HepG2 (cell line): ENCODE measurements around the gene RRAD. TPM values are rescaled to one million over a fixed set of nuclear protein-coding genes. Genes with fewer than 3 reads are reported as not detected.
A peak's percentile ranks its signal among the peaks of the same experiment; 100 is the strongest.

Experiments used
- FOXC1 ChIP-seq: sonication (generic); formaldehyde crosslinking; IDR thresholded peaks from 2 replicates; pipeline ENCODE4 v1.8.0; 2022; ENCODE audit warnings: mild to moderate bottlenecking, missing genetic modification reagents, borderline replicate concordance
- HNF4G ChIP-seq, 2 experiments: sonication (generic) in 1 of 2; formaldehyde crosslinking in 1 of 2; IDR thresholded peaks; 2 replicates each; pipeline versions ENCODE4 v1.4.0 to v1.6.1; 2011 to 2020; ENCODE audit warnings: borderline replicate concordance in 2 of 2, low read depth in 2 of 2, mild to moderate bottlenecking in 2 of 2, low read length in 1 of 2, missing genetic modification reagents in 1 of 2, moderate library complexity in 1 of 2
- RAD21 ChIP-seq: fragments of 450-650 bp; formaldehyde crosslinking; IDR thresholded peaks from 2 replicates; pipeline ENCODE4 v1.5.0; 2020; ENCODE audit warnings: mild to moderate bottlenecking
- ZC3H4 ChIP-seq: sonication (generic); formaldehyde crosslinking; IDR thresholded peaks from 2 replicates; pipeline ENCODE4 v1.4.0; 2020; ENCODE audit warnings: missing genetic modification reagents, borderline replicate concordance
- ZFP37 ChIP-seq: sonication (generic); formaldehyde crosslinking; IDR thresholded peaks from 2 replicates; pipeline ENCODE4 v1.4.0; 2020; ENCODE audit warnings: missing genetic modification reagents, borderline replicate concordance
- ZNF460 ChIP-seq: sonication (generic); formaldehyde crosslinking; IDR thresholded peaks from 2 replicates; pipeline ENCODE4 v1.5.1; 2020; ENCODE audit warnings: missing genetic modification reagents, mild to moderate bottlenecking, borderline replicate concordance
- ZSCAN9 ChIP-seq: IDR thresholded peaks from 2 replicates; pipeline ENCODE4 v1.6.1; 2016; ENCODE audit warnings: borderline replicate concordance
- polyA plus RNA-seq, 8 experiments: library from polyadenylated mRNA; depleted of rRNA in 3 of 8; stranded (reverse) in 7 of 8; unstranded in 1 of 8; fragments of >200 nt; fragmentation: Illumina TruSeq in 4 of 8; extraction: Trizol in 4 of 8; gene quantifications; 2 replicates each; pipeline versions ENCODE4 v1.2.1 to v1.2.3, GENCODE V29; 2011 to 2016; ENCODE audit warnings: low read depth in 4 of 8, missing spikeins in 1 of 8, mixed read lengths in 1 of 8; ENCODE audit not compliant: insufficient read depth in 1 of 8
- total RNA-seq, 5 experiments: library from RNA; depleted of rRNA; stranded (reverse); fragments of >200 nt; fragmentation: Illumina TruSeq; extraction: Trizol; gene quantifications; 2 replicates each; pipeline ENCODE4 v1.2.3, GENCODE V29; 2016; ENCODE audit warnings: low read depth in 1 of 5
- TF ChIP-seq, protein P1 (sequence below): IDR thresholded peaks from 2 replicates; pipeline ENCODE4 v1.6.1; 2012; ENCODE audit warnings: low read depth, low read length, improper control_type of control experiment
- TF ChIP-seq, protein P2 (sequence below): sonication (generic); formaldehyde crosslinking; IDR thresholded peaks from 2 replicates; pipeline ENCODE4 v1.5.0; 2020; ENCODE audit warnings: mild to moderate bottlenecking, missing genetic modification reagents
- TF ChIP-seq, protein P3 (sequence below): sonication (generic); formaldehyde crosslinking; IDR thresholded peaks from 2 replicates; pipeline ENCODE4 v1.4.0; 2020; ENCODE audit warnings: mild to moderate bottlenecking, missing genetic modification reagents
- TF ChIP-seq, protein P4 (sequence below): sonication (generic); formaldehyde crosslinking; IDR thresholded peaks from 2 replicates; pipeline ENCODE4 v1.5.1; 2020; ENCODE audit warnings: missing genetic modification reagents, mild to moderate bottlenecking, borderline replicate concordance

RRAD gene
- total and polyA plus RNA-seq, 2 of the 13 experiments (the other 11 are each of a cell fraction or from before 2014, with no cell fraction given), result 0.80 to 1.1 TPM

DNA sequence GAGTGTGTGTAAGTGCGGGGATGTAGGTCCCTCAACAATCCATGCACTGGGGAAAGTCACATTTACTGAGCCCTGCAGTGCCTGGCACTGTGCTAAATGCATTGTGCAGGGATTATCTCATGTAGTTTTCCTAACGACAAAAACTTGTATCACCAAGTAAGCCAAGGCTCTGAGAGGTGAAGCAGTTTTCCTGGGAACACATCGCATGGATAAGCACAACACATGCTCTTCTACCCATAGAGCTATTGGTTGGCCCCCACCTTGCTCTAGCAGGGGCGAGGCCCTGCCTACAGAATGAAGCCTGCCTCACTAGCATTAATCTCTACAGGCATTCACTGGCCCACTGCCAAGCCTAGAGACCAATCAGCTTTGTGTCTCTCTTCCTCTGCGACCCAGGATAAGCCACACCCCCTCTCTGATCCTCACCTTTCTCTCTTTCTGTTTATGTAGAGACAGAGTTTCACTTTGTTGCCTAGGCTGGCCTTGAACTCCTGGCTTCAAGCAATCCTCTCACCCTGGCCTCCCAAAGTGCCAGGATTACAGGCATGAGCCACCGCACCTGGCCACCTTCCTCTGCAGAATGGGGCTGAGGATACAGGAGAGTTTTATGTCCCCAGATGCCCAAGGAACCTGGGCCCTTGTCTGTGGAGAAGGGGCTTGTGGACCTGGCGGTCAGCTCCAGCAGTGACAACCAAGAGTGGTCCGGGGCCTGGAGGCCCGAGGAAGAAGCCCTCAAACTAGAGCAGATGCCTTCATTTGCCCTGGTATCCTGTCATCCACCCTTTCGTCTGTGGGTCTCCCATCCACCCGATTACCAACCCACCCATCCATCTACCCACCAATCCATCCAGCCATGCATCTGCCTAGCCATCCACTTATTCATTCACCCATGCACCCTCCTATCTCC is 19.4 kb downstream of the RRAD start (continued):
- no peak for TF ChIP-seq RAD21 (CRISPR knock-in tag)
- no peak; the same call in 1 of the 2 replicates for TF ChIP-seq ZSCAN9 (CRISPR knock-in tag)
- no peak for TF ChIP-seq ZFP37
- TF ChIP-seq, protein P1, sequence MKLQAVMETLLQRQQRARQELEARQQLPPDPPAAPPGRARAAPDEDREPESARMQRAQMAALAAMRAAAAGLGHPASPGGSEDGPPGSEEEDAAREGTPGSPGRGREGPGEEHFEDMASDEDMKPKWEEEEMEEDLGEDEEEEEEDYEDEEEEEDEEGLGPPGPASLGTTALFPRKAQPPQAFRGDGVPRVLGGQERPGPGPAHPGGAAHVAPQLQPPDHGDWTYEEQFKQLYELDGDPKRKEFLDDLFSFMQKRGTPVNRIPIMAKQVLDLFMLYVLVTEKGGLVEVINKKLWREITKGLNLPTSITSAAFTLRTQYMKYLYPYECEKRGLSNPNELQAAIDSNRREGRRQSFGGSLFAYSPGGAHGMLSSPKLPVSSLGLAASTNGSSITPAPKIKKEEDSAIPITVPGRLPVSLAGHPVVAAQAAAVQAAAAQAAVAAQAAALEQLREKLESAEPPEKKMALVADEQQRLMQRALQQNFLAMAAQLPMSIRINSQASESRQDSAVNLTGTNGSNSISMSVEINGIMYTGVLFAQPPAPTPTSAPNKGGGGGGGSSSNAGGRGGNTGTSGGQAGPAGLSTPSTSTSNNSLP, result no peak
- TF ChIP-seq, protein P2, sequence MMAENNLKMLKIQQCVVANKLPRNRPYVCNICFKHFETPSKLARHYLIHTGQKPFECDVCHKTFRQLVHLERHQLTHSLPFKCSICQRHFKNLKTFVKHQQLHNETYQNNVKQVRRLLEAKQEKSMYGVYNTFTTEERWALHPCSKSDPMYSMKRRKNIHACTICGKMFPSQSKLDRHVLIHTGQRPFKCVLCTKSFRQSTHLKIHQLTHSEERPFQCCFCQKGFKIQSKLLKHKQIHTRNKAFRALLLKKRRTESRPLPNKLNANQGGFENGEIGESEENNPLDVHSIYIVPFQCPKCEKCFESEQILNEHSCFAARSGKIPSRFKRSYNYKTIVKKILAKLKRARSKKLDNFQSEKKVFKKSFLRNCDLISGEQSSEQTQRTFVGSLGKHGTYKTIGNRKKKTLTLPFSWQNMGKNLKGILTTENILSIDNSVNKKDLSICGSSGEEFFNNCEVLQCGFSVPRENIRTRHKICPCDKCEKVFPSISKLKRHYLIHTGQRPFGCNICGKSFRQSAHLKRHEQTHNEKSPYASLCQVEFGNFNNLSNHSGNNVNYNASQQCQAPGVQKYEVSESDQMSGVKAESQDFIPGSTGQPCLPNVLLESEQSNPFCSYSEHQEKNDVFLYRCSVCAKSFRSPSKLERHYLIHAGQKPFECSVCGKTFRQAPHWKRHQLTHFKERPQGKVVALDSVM (CRISPR knock-in tag), result peak; percentile 100
- TF ChIP-seq ZNF460 (CRISPR knock-in tag), result no peak; the same call in 1 of the 2 replicates
- TF ChIP-seq, protein P3, sequence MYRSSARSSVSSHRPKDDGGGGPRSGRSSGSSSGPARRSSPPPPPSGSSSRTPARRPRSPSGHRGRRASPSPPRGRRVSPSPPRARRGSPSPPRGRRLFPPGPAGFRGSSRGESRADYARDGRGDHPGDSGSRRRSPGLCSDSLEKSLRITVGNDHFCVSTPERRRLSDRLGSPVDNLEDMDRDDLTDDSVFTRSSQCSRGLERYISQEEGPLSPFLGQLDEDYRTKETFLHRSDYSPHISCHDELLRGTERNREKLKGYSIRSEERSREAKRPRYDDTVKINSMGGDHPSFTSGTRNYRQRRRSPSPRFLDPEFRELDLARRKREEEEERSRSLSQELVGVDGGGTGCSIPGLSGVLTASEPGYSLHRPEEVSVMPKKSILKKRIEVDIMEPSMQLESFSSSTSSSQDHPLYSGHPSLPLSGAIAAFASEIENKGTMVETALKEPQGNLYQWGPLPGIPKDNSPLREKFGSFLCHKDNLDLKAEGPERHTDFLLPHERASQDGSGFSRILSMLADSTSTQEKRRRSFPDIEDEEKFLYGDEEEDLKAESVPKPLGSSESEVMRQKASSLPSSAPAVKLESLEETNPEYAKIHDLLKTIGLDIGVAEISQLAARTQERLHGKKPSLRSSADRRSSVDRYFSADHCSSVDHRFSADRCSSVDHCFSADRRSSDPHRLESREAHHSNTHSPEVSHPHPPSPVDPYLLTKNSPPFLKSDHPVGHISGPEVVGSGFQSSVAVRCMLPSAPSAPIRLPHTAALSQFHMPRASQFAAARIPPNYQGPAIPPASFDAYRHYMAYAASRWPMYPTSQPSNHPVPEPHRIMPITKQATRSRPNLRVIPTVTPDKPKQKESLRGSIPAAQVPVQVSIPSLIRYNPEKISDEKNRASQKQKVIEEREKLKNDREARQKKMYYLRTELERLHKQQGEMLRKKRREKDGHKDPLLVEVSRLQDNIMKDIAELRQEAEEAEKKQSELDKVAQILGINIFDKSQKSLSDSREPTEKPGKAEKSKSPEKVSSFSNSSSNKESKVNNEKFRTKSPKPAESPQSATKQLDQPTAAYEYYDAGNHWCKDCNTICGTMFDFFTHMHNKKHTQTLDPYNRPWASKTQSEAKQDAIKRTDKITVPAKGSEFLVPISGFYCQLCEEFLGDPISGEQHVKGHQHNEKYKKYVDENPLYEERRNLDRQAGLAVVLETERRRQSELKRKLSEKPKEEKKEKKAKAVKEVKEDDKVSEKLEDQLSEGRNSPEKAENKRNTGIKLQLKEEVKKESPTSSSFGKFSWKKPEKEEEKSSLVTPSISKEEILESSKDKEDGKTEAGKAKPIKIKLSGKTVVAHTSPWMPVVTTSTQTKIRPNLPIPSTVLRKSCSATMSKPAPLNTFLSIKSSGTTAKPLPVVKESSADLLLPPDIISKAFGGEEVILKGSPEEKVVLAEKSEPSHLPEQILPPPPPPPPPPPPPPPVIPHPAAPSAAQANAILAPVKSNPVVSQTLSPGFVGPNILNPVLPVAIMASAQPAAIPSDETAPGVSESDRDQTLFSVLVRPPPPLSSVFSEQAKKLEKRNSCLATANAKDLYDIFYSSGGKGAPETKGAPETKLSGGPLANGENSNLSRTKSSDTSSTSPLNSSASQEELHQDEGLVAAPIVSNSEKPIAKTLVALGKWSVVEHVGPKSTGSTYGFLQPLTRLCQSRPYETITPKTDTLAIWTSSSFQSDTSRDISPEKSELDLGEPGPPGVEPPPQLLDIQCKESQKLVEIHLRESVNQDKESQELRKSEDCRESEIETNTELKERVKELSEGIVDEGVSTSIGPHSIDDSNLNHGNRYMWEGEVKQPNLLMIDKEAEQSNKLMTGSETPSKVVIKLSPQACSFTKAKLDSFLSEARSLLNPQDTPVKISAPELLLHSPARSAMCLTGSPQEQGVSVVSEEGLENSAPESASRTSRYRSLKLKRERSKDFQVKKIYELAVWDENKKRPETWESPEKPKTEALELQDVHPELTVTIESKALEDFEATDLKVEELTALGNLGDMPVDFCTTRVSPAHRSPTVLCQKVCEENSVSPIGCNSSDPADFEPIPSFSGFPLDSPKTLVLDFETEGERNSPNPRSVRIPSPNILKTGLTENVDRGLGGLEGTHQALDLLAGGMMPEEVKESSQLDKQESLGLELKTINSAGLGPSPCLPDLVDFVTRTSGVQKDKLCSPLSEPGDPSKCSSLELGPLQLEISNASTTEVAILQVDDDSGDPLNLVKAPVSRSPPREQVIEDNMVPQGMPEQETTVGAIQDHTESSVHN (CRISPR knock-in tag), result no peak
- TF ChIP-seq, protein P4, sequence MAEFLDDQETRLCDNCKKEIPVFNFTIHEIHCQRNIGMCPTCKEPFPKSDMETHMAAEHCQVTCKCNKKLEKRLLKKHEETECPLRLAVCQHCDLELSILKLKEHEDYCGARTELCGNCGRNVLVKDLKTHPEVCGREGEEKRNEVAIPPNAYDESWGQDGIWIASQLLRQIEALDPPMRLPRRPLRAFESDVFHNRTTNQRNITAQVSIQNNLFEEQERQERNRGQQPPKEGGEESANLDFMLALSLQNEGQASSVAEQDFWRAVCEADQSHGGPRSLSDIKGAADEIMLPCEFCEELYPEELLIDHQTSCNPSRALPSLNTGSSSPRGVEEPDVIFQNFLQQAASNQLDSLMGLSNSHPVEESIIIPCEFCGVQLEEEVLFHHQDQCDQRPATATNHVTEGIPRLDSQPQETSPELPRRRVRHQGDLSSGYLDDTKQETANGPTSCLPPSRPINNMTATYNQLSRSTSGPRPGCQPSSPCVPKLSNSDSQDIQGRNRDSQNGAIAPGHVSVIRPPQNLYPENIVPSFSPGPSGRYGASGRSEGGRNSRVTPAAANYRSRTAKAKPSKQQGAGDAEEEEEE, result no peak
- 0 out of 2 replicates have a peak, but pooled peaks have one; percentile 3 for TF ChIP-seq HNF4G (IDR thresholded peaks at IDR 0.05; ENCODE audit: borderline replicate concordance, low read depth, low read length)
- TF ChIP-seq HNF4G (CRISPR knock-in tag; IDR thresholded peaks at IDR 0.05; ENCODE audit: borderline replicate concordance, low read depth), result 0 out of 2 replicates have a peak, but pooled peaks have one; percentile 31
- peak; percentile 30; the same call in 1 of the 2 replicates for TF ChIP-seq FOXC1 (CRISPR knock-in tag)
- peak; percentile 52 for TF ChIP-seq ZC3H4 (CRISPR knock-in tag)
